Panc1 (cell line): Measurements from ENCODE around the gene RPS3. TPM values are rescaled to one million over a fixed set of nuclear protein-coding genes. Genes with fewer than 3 reads are reported as not detected.
A peak's percentile ranks its signal among the peaks of the same experiment; 100 is the strongest.

ENCODE experiments used
- ATAC-seq: fragments of 200-7000 bp; cut with Tn5 transposase; 2 replicates; pipeline ENCODE4 v1.9.1; 2020; ENCODE audit warnings: mild to moderate bottlenecking, moderate library complexity
- BruUV-seq: library from RNA; stranded (reverse); fragments of 400-500 nt; replicated peaks from 2 replicates; lab custom pipeline; 2021; lab: Mats Ljungman, UMichigan
- CTCF ChIA-PET: fragments of 300-600 bp; sonication (Branson Sonifier 250); formaldehyde crosslinking; loops from one replicate; lab custom pipeline; 2022; ENCODE audit warnings: antibody characterized with exemption; lab: Charles Lee
- POLR2A ChIA-PET: fragments of 300-600 bp; sonication (Branson Sonifier 250); formaldehyde crosslinking; loops from one replicate; lab custom pipeline; 2022; ENCODE audit warnings: antibody characterized with exemption; lab: Charles Lee
- DNase-seq: peaks from one replicate; pipeline ENCODE4 v3.0.0-alpha.2; 2010; ENCODE audit warnings: low read depth, low spot score
- H3K27ac ChIP-seq: 2 replicates; pipeline ENCODE4 v1.5.1; 2011; ENCODE audit warnings: mild to moderate bottlenecking, low read length, inconsistent platforms
- H3K27me3 ChIP-seq: fragments of 200-500 bp; sonication (Bioruptor generic); 2 replicates; pipeline ENCODE4 v1.6.0; 2014; ENCODE audit warnings: low read length, inconsistent platforms; ENCODE audit not compliant: control insufficient read depth, insufficient read depth
- H3K36me3 ChIP-seq: fragments of 200-500 bp; sonication (Bioruptor generic); 2 replicates; pipeline ENCODE4 v1.5.1; 2014; ENCODE audit warnings: inconsistent platforms, mild to moderate bottlenecking, low read length, moderate library complexity; ENCODE audit not compliant: control insufficient read depth, insufficient read depth
- H3K4me1 ChIP-seq: 2 replicates; pipeline ENCODE4 v1.5.1; 2011; ENCODE audit warnings: inconsistent platforms, mild to moderate bottlenecking, low read length, moderate library complexity; ENCODE audit not compliant: control insufficient read depth, insufficient read depth
- H3K4me3 ChIP-seq, 2 experiments: 2 replicates each; pipeline ENCODE4 v1.5.1; 2011 to 2012; ENCODE audit warnings: low read depth in 2 of 2, low read length in 2 of 2, mild to moderate bottlenecking in 2 of 2, inconsistent platforms in 1 of 2, moderate library complexity in 1 of 2
- H3K9me3 ChIP-seq: fragments of 200-500 bp; sonication (Bioruptor generic); 2 replicates; pipeline ENCODE4 v1.5.1; 2014; ENCODE audit warnings: low read depth, mild to moderate bottlenecking, inconsistent platforms, low read length, moderate library complexity; ENCODE audit not compliant: control insufficient read depth, insufficient read depth
- CTCF ChIP-seq: fragments of 450-650 bp; IDR thresholded peaks from 2 replicates; pipeline ENCODE4 v1.5.1; 2017; ENCODE audit warnings: mild to moderate bottlenecking
- POLR2AphosphoS5 ChIP-seq: IDR thresholded peaks from 2 replicates; pipeline ENCODE4 v1.6.1; 2012; ENCODE audit warnings: mild to moderate bottlenecking, low read depth, low read length, moderate library complexity
- REST ChIP-seq, 2 experiments: IDR thresholded peaks; 2 replicates each; pipeline ENCODE4 v1.6.1; 2011 to 2012; ENCODE audit warnings: low read depth in 2 of 2, control low read depth in 1 of 2, low read length in 1 of 2, mild to moderate bottlenecking in 1 of 2, moderate library complexity in 1 of 2; ENCODE audit not compliant: insufficient read depth in 1 of 2
- SIN3A ChIP-seq: IDR thresholded peaks from 2 replicates; pipeline ENCODE4 v1.6.1; 2012; ENCODE audit warnings: low read depth, mild to moderate bottlenecking, low read length, moderate library complexity, borderline replicate concordance; ENCODE audit not compliant: insufficient read depth
- TCF7L2 ChIP-seq: IDR thresholded peaks from 2 replicates; pipeline ENCODE4 v1.6.1; 2011; ENCODE audit warnings: mild to moderate bottlenecking, low read depth, low read length, inconsistent platforms
- in situ Hi-C: cut with HindIII; loops from 2 replicates; pipeline ENCODE4 v1.10.0; 2016; ENCODE audit warnings: low sequenced_read_pairs, low pct_unique_long_range_greater_than_20kb
- intact Hi-C: fragments of 100-400 bp; cut with micrococcal nuclease; formaldehyde crosslinking; loops from one replicate; pipeline ENCODE4 v1.10.0; 2022; ENCODE audit not compliant: unreplicated experiment
- total RNA-seq: library from RNA; stranded (reverse); gene quantifications from one replicate; pipeline ENCODE4 v1.2.1, GENCODE V29; 2021; ENCODE audit not compliant: unreplicated experiment

RPS3 gene
- total RNA-seq, 1 experiment from 2014 or later: 2,945 TPM

DNA sequence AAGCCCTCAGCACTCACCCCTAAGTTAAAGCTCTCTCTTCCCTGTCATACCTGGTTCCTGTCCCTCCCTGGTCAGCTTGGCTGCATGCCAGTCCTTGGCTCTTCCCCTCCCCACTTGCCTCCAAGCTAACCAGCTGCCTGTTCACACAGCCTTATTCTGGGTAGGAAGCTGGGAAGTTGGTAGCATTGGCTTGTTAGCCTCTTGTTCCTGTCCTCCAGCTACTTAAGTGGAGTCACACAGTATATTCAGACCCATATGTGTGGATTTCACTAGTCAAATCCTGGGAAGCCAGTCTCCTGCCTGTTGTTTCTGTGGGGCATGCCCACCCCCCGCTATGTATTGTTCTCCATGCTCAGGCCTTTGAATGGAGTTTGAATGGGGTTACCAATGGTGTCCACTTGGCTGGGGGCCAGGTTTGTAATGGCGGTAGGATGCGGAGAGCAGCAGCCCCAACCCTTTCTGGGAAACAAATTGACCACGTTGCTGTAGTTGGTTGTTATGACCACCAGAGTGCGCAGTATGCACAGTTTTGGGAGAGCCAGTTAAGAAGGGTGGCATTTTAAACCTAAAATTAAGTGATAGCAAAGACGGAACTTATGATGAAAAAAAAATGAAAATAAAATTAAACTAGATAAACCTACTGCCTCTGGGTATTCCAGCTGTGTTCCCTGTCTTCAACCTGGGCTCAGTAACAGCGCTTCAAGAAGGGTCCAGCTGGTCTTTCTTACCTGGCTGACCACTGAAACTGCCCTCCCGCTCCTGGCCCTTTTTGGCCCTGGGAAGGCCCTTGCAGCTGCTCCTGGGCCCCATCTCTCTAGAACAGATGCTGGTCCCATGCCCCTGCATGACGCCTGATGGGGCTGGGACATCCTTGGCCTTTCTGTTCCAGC is 10.7 kb upstream of the RPS3 start:
- peak; percentile 79 for ATAC-seq
- intact Hi-C loops: loop anchor here (1.0 to 2.0 kb wide), 2 partner anchors 36 to 144 kb away; no protein-coding TSS in a partner anchor
- POLR2A ChIA-PET: interaction anchor here (0.5 to 0.8 kb wide), 2 partner anchors 37 to 79 kb away, joined by 3 to 4 read pairs; no protein-coding TSS in a partner anchor
- in situ Hi-C loops: no loop called here
- no peak for DNase-seq
- CTCF ChIA-PET: interaction anchor here (0.5 to 1.9 kb wide), 14 partner anchors 27 to 169 kb away, joined by 3 to 17 read pairs (median 4); no protein-coding TSS in a partner anchor
- peak overlapping the region; percentile 69 for H3K27ac ChIP-seq
- BruUV-seq: no TSS peak
- H3K27me3 ChIP-seq: no peaks in the 10 kb centered on the region
- TF ChIP-seq CTCF: peak; percentile 94
- TF ChIP-seq REST (IDR thresholded peaks at IDR 0.05; ENCODE audit: insufficient read depth in 1 of 2, low read depth in 2 of 2, low read length in 1 of 2): no peak
- H3K36me3 ChIP-seq: no peaks in the 10 kb centered on the region
- no peak overlapping the region for H3K4me3 ChIP-seq
- peaks cover 39% of the 10 kb centered on the region for H3K4me1 ChIP-seq
- H3K9me3 ChIP-seq: no peaks in the 10 kb centered on the region

GRCh38 chr11:75389276-75389605 is 10.1 kb upstream of the RPS3 start:
- intact Hi-C loops: loop anchor here (2.0 kb wide), 1 partner anchor 36 kb away; no protein-coding TSS in a partner anchor
- Histone ChIP-seq H3K4me1 (peaks cover 36% of the 10 kb centered on the region), H3K27ac (peak overlapping the region; percentile 13; the same call in 1 of the 2 replicates), H3K9me3 (no peaks in the 10 kb centered on the region), H3K4me3 (no peak overlapping the region), H3K27me3 (no peaks in the 10 kb centered on the region), H3K36me3 (no peaks in the 10 kb centered on the region)
- DNase-seq (no peak), ATAC-seq (no peak)
- CTCF ChIA-PET: interaction anchor here (0.5 to 1.9 kb wide), 6 partner anchors 43 to 144 kb away, joined by 3 to 17 read pairs (median 4); no protein-coding TSS in a partner anchor
- POLR2A ChIA-PET: no interaction called here
- TF ChIP-seq REST (IDR thresholded peaks at IDR 0.05; ENCODE audit: insufficient read depth in 1 of 2, low read depth in 2 of 2, low read length in 1 of 2) (no peak), POLR2AphosphoS5 (no peak), SIN3A (no peak), TCF7L2 (no peak), CTCF (no peak)
- no TSS peak for BruUV-seq
- in situ Hi-C loops: no loop called here
